ENCODE data around the gene THEM5. TPM values are rescaled to one million over a fixed set of nuclear protein-coding genes. Genes with fewer than 3 reads are reported as not detected.

Gene THEM5
- polyA plus RNA-seq, 2 donors = 1.5 to 1.7 TPM

DNA sequence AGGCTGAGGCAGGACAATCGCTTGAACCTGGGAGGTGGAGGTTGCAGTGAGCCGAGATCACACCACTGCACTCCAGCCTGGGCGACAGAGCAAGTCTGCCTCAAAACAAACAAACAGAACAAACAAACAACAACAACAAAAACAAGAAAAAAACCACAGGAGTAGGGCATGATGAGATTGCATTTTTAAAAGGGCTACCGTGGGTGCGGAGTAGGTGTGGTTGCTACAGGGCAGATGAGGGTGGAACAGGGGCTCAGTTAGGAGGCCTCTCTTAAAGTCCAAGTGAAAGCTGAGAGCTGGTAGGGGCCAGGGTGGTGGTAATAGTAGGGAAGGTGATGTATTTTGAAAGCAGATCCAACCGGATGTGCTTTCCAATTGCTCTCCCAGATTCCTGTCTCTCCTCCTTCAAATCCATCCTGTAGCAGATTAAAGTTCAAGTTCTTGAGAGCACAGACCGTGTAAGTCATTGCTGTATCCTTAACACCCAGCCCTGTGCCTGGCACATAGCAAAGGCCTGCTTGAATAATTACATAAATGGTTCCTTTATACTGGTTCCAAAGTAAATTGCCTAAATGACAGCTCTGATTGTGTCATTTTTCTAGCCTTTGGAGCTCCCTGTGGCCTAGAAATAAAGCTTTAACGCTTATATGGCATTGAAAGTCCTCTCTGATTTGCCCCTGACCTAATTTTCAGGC is 44.1 kb downstream of the THEM5 start:
- Histone ChIP-seq H3K36me3 (ENCODE audit: control insufficient read depth in 2 of 2, insufficient read depth in 2 of 2, low read length in 1 of 2) (no peaks in the 10 kb centered on the region), H3K4me1 (ENCODE audit: control insufficient read depth in 2 of 2, insufficient read depth in 2 of 2, low read length in 1 of 2) (no peaks in the 10 kb centered on the region)
- WGBS, 2 donors = 54 to 55% methylated on average over 8 of the region's 8 CpGs

DNA sequence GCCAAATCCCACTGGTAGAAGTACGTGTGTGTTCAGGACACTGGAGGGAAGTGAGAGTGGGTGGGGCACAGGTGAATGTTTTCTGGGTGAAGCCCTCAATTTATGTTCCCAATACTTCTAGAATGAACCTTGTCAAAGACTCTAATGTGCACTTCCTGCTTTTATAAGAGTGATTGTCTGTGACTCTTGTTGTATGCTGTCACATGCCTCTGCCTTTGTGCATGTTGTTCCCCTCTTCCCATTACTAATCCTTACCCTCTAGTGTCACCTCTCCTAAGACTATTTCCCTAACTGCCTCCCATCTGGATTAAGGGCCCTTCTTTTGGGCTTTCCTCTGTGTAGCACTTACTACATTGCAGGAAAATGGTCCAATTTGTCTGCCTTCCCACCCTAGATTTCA is 45.7 kb downstream of the THEM5 start:
- Histone ChIP-seq H3K36me3 (ENCODE audit: control insufficient read depth in 2 of 2, insufficient read depth in 2 of 2, low read length in 1 of 2) (no peaks in the 10 kb centered on the region), H3K4me1 (ENCODE audit: control insufficient read depth in 2 of 2, insufficient read depth in 2 of 2, low read length in 1 of 2) (no peaks in the 10 kb centered on the region), H3K27ac (ENCODE audit: low read depth in 2 of 2, low read length in 1 of 2) (no peak overlapping the region), H3K4me3 (ENCODE audit: low read depth in 1 of 2, low read length in 2 of 2) (no peak overlapping the region), H3K27me3 (ENCODE audit: control insufficient read depth in 1 of 2, insufficient read depth in 2 of 2, low read length in 2 of 2) (no peaks in the 10 kb centered on the region), H3K9me3 (ENCODE audit: control insufficient read depth in 2 of 2, insufficient read depth in 1 of 2, low read depth in 1 of 2, low read length in 1 of 2) (no peaks in the 10 kb centered on the region)
- WGBS, 2 donors = 57 to 75% methylated on average over 1 of the region's 1 CpG

More for the DNA sequence above, 44.1 kb downstream of the THEM5 start:
- H3K27ac ChIP-seq (ENCODE audit: low read depth in 2 of 2, low read length in 1 of 2) = no peak overlapping the region
- H3K4me3 ChIP-seq (ENCODE audit: low read depth in 1 of 2, low read length in 2 of 2) = no peak overlapping the region
- H3K27me3 ChIP-seq (ENCODE audit: control insufficient read depth in 1 of 2, insufficient read depth in 2 of 2, low read length in 2 of 2) = no peaks in the 10 kb centered on the region
- H3K9me3 ChIP-seq (ENCODE audit: control insufficient read depth in 2 of 2, insufficient read depth in 1 of 2, low read depth in 1 of 2, low read length in 1 of 2) = no peaks in the 10 kb centered on the region

DNA sequence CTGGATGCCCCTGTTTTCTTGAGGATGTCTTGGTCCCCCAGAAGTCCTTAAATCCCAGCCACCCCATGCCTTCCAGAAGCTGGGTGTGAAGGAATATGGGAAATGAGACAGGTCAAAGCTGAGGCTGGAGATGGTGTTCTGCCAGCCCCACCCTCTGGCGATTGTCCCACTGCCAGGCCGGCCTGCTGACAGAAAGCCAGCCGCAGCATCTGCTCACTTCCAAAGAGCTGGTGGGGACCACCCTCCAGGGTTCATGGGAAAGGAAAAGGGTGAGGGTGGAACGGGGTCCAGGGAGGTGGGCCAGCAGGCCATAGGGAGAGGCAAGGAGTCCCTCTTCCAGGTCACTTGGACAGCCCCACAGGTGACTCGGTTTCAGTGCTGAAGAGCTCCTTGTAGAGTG is 46.4 kb downstream of the THEM5 start:
- Histone ChIP-seq H3K36me3 (ENCODE audit: control insufficient read depth in 2 of 2, insufficient read depth in 2 of 2, low read length in 1 of 2) (no peaks in the 10 kb centered on the region), H3K27me3 (ENCODE audit: control insufficient read depth in 1 of 2, insufficient read depth in 2 of 2, low read length in 2 of 2) (no peaks in the 10 kb centered on the region), H3K27ac (ENCODE audit: low read depth in 2 of 2, low read length in 1 of 2) (no peak overlapping the region), H3K4me1 (ENCODE audit: control insufficient read depth in 2 of 2, insufficient read depth in 2 of 2, low read length in 1 of 2) (no peaks in the 10 kb centered on the region), H3K9me3 (ENCODE audit: control insufficient read depth in 2 of 2, insufficient read depth in 1 of 2, low read depth in 1 of 2, low read length in 1 of 2) (no peaks in the 10 kb centered on the region), H3K4me3 (ENCODE audit: low read depth in 1 of 2, low read length in 2 of 2) (no peak overlapping the region)
- WGBS, 2 donors = 70 to 77% methylated on average over 5 of the region's 5 CpGs

DNA sequence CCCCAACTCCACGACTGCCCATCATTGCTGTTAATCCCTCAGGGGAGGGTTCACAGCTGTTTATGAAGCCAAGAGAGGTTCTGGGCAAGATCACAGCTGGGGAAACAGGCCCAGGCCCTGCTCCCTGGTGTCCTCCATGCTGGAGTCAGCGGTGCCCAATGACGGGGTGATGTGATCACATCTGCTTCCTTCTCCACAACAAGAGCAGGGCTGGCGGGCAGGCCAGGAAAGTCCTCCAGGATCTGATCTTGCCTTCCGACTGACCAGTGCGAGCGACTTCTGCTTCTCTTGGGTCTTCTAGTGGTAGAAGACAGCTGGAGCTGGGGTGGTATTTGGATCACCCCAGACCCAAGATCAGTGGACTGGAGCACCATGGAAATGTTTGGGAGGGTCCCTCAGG is 47.3 kb downstream of the THEM5 start:
- Histone ChIP-seq H3K9me3 (ENCODE audit: control insufficient read depth in 2 of 2, insufficient read depth in 1 of 2, low read depth in 1 of 2, low read length in 1 of 2) (no peaks in the 10 kb centered on the region), H3K27ac (ENCODE audit: low read depth in 2 of 2, low read length in 1 of 2) (no peak overlapping the region), H3K4me3 (ENCODE audit: low read depth in 1 of 2, low read length in 2 of 2) (no peak overlapping the region), H3K4me1 (ENCODE audit: control insufficient read depth in 2 of 2, insufficient read depth in 2 of 2, low read length in 1 of 2) (no peaks in the 10 kb centered on the region), H3K27me3 (ENCODE audit: control insufficient read depth in 1 of 2, insufficient read depth in 2 of 2, low read length in 2 of 2) (no peaks in the 10 kb centered on the region), H3K36me3 (ENCODE audit: control insufficient read depth in 2 of 2, insufficient read depth in 2 of 2, low read length in 1 of 2) (no peaks in the 10 kb centered on the region)
- WGBS, 2 donors = 83 to 86% methylated on average over 7 of the region's 7 CpGs

DNA sequence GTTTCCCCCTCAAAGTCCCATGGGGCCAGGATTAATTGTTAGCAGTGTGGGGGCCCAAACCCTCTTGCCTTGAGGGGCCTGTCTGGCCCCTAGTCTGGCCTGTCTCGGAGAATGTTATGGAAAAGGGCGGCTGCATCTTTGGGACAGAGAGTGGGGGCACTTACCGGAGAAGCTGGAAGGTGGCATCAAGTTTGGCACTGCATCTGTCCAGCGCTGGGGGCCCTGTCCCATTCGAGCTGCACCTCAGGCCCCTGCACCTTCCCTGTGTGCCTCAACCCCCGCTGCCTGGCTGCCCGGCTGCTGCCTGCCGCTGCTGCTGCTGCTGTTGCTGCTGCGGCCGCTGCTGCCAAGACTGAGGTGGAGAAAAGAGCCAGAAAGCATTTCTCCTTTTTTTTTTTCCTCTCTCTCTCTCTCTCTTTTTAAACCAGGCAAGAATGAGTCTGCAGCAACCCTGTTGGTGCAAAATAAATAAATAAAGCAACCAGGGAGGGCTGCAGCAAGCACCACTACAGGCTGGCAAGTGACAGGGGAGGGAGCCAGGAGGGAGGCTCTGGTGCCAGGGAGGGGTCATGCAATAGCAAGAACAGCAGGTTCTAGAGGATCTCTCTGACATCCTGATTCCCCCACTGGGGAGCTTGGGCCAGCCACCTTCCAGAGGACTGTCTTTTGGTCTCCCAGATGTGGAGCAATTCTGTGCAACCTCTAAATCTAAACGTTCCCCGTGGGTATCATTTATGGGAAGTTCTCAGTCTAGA is 48.3 kb downstream of the THEM5 start, which contains the start of gene LINGO4:
Gene LINGO4 (minus strand): TSS at position 354 of the 755 bp plus-strand sequence. CDS start 2,715 bp downstream, outside the sequence.
- 54 to 61% methylated on average over 12 of the region's 12 CpGs for WGBS, 2 donors

DNA sequence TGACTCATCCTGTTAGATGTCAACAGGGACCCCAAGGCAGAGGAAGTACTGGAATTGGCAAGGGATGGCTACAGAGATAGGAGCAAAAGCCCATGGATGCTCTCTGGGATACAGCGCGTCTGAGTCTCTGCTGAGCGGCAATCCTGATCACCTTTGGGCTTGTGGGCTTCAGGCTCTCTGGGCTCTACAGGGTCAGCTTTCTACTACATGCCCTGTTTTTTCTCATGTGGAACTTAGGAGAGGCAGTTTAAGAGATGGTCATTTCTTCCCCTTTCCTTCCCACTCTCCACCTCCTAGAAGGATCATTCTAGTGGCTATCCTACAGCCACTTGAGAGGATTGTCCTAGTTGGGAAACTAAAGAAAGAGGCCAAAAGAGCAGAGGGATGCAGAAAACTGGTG is 49.6 kb downstream of the THEM5 start:
- Histone ChIP-seq H3K4me1 (ENCODE audit: control insufficient read depth in 2 of 2, insufficient read depth in 2 of 2, low read length in 1 of 2) (peaks cover 0 to 4% of the 10 kb centered on the region in 2 donors), H3K27ac (ENCODE audit: low read depth in 2 of 2, low read length in 1 of 2) (no peak overlapping the region), H3K36me3 (ENCODE audit: control insufficient read depth in 2 of 2, insufficient read depth in 2 of 2, low read length in 1 of 2) (no peaks in the 10 kb centered on the region), H3K27me3 (ENCODE audit: control insufficient read depth in 1 of 2, insufficient read depth in 2 of 2, low read length in 2 of 2) (no peaks in the 10 kb centered on the region), H3K4me3 (ENCODE audit: low read depth in 1 of 2, low read length in 2 of 2) (no peak overlapping the region), H3K9me3 (ENCODE audit: control insufficient read depth in 2 of 2, insufficient read depth in 1 of 2, low read depth in 1 of 2, low read length in 1 of 2) (no peaks in the 10 kb centered on the region)
- 86 to 92% methylated on average over 3 of the region's 3 CpGs for WGBS, 2 donors

More for the DNA sequence above, 48.3 kb downstream of the THEM5 start, which contains the start of gene LINGO4:
- H3K4me1 ChIP-seq (ENCODE audit: control insufficient read depth in 2 of 2, insufficient read depth in 2 of 2, low read length in 1 of 2) = peaks cover 0 to 4% of the 10 kb centered on the region in 2 donors
- H3K4me3 ChIP-seq (ENCODE audit: low read depth in 1 of 2, low read length in 2 of 2) = no peak within 1 kb of the TSS
- no peaks in the 10 kb centered on the region for H3K27me3 ChIP-seq (ENCODE audit: control insufficient read depth in 1 of 2, insufficient read depth in 2 of 2, low read length in 2 of 2)
- H3K9me3 ChIP-seq (ENCODE audit: control insufficient read depth in 2 of 2, insufficient read depth in 1 of 2, low read depth in 1 of 2, low read length in 1 of 2) = no peaks in the 10 kb centered on the region
- no peaks in the 10 kb centered on the region for H3K36me3 ChIP-seq (ENCODE audit: control insufficient read depth in 2 of 2, insufficient read depth in 2 of 2, low read length in 1 of 2)
- H3K27ac ChIP-seq (ENCODE audit: low read depth in 2 of 2, low read length in 1 of 2) = no peak within 1 kb of the TSS

DNA sequence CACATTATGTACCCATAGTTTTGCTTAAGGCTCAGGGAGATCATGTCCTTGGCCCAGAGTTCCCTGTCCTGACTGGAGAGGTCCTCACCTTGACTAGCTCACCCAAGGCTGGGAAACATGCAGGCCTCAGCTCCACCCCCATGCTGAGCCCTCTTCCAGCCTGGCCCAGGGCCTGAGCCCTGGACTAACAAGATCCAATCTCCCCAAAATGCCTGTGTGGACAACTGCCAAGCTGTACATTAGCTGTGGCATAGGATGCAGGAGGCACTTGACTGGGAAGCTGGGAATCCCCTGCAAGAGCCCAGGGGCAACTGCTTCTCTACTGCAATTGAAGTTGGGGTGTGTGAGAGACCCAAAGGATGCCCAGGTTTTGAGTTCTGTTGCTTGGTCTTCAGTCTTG is 50.3 kb downstream of the THEM5 start:
- no peak overlapping the region for H3K27ac ChIP-seq (ENCODE audit: low read depth in 2 of 2, low read length in 1 of 2)
- H3K36me3 ChIP-seq (ENCODE audit: control insufficient read depth in 2 of 2, insufficient read depth in 2 of 2, low read length in 1 of 2) = no peaks in the 10 kb centered on the region
- H3K27me3 ChIP-seq (ENCODE audit: control insufficient read depth in 1 of 2, insufficient read depth in 2 of 2, low read length in 2 of 2) = no peaks in the 10 kb centered on the region
- H3K9me3 ChIP-seq (ENCODE audit: control insufficient read depth in 2 of 2, insufficient read depth in 1 of 2, low read depth in 1 of 2, low read length in 1 of 2) = no peaks in the 10 kb centered on the region
- H3K4me3 ChIP-seq (ENCODE audit: low read depth in 1 of 2, low read length in 2 of 2) = no peak overlapping the region
- H3K4me1 ChIP-seq (ENCODE audit: control insufficient read depth in 2 of 2, insufficient read depth in 2 of 2, low read length in 1 of 2) = peaks cover 0 to 4% of the 10 kb centered on the region in 2 donors

DNA sequence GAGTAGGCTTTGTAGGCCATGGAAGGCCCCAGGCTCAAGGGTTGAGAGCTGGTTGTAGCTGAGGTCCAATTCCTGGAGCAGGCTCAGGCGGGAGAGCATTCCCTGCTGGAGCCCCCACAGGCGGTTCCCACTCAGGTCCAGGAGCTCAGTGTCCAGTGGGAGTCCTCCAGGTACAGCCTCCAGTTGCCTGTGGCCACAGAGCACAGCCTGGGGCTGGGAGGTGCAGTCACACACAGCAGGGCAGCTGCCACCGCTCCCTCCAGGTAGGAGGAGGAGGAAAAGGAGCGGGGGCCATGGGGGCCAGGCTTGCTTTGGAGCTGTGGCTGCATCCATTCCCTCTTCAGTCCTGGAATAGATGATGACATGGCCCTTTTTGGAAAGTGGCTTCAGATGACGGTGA is 51.1 kb downstream of the THEM5 start:
- H3K27me3 ChIP-seq (ENCODE audit: control insufficient read depth in 1 of 2, insufficient read depth in 2 of 2, low read length in 2 of 2) = no peaks in the 10 kb centered on the region
- H3K27ac ChIP-seq (ENCODE audit: low read depth in 2 of 2, low read length in 1 of 2) = no peak overlapping the region

DNA sequence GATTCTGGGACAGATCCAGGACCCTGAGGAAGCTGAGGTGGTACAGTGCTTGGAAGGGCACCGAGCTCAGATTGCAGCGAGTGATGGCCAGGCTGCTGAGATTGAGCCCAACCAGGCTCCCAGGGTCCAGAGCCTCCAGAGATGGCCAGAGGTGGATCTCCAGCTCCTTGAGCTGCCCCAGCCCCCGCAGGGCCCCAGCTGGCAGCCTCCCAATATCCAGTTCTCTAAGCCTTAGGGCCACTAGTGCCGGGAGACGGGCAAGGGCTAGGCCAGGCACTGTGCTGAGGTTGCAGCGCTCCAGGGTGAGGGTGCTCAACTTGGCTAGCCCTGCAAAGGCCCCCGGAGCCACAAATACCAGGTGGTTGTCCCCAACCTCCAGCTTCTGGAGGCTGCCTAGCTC is 51.7 kb downstream of the THEM5 start:
- Histone ChIP-seq H3K27ac (ENCODE audit: low read depth in 2 of 2, low read length in 1 of 2) (no peak overlapping the region), H3K4me1 (ENCODE audit: control insufficient read depth in 2 of 2, insufficient read depth in 2 of 2, low read length in 1 of 2) (peaks cover 0 to 4% of the 10 kb centered on the region in 2 donors), H3K36me3 (ENCODE audit: control insufficient read depth in 2 of 2, insufficient read depth in 2 of 2, low read length in 1 of 2) (no peaks in the 10 kb centered on the region), H3K4me3 (ENCODE audit: low read depth in 1 of 2, low read length in 2 of 2) (no peak overlapping the region), H3K9me3 (ENCODE audit: control insufficient read depth in 2 of 2, insufficient read depth in 1 of 2, low read depth in 1 of 2, low read length in 1 of 2) (no peaks in the 10 kb centered on the region), H3K27me3 (ENCODE audit: control insufficient read depth in 1 of 2, insufficient read depth in 2 of 2, low read length in 2 of 2) (no peaks in the 10 kb centered on the region)
- WGBS, 2 donors = 84 to 85% methylated on average over 7 of the region's 7 CpGs

More for the DNA sequence above, 51.1 kb downstream of the THEM5 start:
- Histone ChIP-seq H3K4me3 (ENCODE audit: low read depth in 1 of 2, low read length in 2 of 2) (no peak overlapping the region), H3K9me3 (ENCODE audit: control insufficient read depth in 2 of 2, insufficient read depth in 1 of 2, low read depth in 1 of 2, low read length in 1 of 2) (no peaks in the 10 kb centered on the region), H3K36me3 (ENCODE audit: control insufficient read depth in 2 of 2, insufficient read depth in 2 of 2, low read length in 1 of 2) (no peaks in the 10 kb centered on the region), H3K4me1 (ENCODE audit: control insufficient read depth in 2 of 2, insufficient read depth in 2 of 2, low read length in 1 of 2) (peaks cover 0 to 4% of the 10 kb centered on the region in 2 donors)
- 93 to 99% methylated on average over 5 of the region's 5 CpGs for WGBS, 2 donors

Measured in esophagus (tissue), 2 donors.